SK-MEL-5 (cell line): Measurements from ENCODE around the gene TMEM9B. TPM values are rescaled to one million over a fixed set of nuclear protein-coding genes. Genes with fewer than 3 reads are reported as not detected.
"Not testable (repeated sequence)": the region's sequence is repeated elsewhere in the genome, so short reads cannot be mapped to it uniquely, and the experiment has no call there.

Experiments
- DNase-seq: peaks from one replicate; pipeline ENCODE4 v3.0.0-alpha.2; 2016; ENCODE audit warnings: low read depth, low spot score
- in situ Hi-C: cut with HindIII; loops from 2 replicates; pipeline ENCODE4 v1.10.0; 2016; ENCODE audit warnings: low sequenced_read_pairs, high pct_unique_total_duplicates, low pct_unique_long_range_greater_than_20kb
- total RNA-seq: library from RNA; depleted of rRNA; stranded (reverse); fragments of >200 nt; shearing (Covaris generic); gene quantifications from 2 replicates; pipeline ENCODE4 v1.2.3, GENCODE V29; 2014

TMEM9B gene
- total RNA-seq, 1 experiment from 2014 or later: 56.8 TPM

DNA sequence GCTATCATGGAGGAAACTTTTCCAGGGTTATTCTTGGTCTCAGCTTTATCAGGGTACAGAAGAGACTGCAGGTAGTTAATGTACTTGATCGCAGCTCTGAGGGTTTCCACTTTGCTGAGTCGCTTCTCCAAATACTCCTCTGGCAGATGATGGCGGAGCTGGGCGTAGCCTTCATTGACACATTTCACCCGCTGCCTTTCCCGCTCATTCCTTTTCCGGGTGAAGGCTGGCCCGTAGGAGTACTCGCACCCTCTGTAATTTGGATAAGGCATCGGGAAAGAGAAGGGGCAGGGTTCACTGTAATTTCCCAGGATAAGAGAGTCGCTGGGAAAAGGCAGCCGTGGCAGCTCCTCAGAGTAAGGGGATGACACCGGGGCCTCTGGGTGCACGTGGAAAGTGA lies 26.6 kb downstream of the TMEM9B start:
- in situ Hi-C loops: no loop called here

DNA sequence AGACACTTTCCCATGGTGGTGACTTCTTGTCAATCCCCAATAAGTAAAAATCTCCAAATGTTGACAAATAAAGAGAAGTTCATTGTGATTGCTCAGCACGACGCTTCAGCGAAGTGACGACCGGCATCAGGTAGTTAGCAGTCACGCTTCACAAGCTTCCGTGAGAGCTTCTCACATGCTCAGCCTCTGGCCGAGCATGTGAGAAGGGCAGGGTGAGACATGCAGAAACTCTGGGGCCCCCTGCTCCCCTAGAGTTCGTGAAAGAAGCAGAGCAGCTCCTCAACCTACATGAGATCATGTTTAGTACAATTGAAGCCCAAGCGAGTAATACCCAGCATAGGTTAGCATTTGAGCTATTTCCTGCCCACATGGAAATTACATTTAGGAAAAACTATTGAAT lies 27.1 kb downstream of the TMEM9B start:
- in situ Hi-C loops: no loop called here
- no peak for DNase-seq

More for the DNA sequence above, 26.6 kb downstream of the TMEM9B start:
- no peak for DNase-seq

DNA sequence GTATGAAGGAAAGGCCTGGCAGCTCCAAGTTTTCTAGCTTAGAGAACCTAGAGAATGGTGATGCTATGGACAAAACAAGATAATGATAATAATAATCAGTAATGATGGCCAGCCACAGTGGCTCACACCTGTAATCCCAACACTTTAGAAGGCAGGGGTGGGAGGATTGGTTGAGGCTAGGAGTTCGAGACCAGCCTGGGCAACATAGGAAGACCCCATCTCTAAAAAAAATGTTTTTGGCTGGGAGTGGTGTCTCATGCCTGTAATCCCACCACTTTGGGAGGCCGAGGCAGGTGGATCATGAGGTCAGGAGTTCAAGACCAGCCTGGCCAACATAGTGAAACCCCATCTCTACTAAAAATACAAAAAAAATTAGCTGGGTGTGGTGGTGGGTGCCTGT lies 28.5 kb downstream of the TMEM9B start:
- in situ Hi-C loops, DNase-seq: not testable (repeated sequence)

GRCh38 chr11:8934742-8935488 lies 29.3 kb downstream of the TMEM9B start:
- in situ Hi-C loops: no loop called here
- no peak for DNase-seq

DNA sequence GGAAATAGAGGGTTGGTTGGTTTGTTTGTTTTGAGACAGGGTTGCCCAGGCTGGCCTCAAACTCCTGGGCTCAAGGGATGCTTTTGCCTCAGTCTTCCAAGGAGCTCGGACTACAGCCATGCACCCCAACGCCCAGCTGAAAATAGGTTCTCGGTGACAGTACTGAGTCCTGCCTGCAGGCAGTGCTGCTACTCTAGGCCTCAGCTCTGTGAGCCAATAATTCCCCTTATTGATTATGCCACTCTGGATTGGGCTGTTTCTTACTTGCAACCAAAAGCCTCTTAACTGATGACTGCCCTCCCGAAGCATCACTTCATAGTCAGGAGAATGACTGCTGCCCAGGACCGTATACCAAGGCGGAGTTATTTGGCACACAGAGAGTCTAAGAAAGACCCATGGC lies 30.3 kb downstream of the TMEM9B start:
- no peak for DNase-seq
- in situ Hi-C loops: no loop called here

- no peak for DNase-seq
- in situ Hi-C loops: no loop called here
Observed at GRCh38 chr11:8932564-8933180, 31.6 kb downstream of the TMEM9B start, which contains the start of gene C11orf16. Gene C11orf16, minus strand, starts transcription at chr11:8932947. Its CDS starts 639 bp downstream, at chr11:8932308.

- in situ Hi-C loops: no loop called here
- no peak for DNase-seq
Observed at GRCh38 chr11:8930456-8931175, 33.6 kb downstream of the TMEM9B start.

DNA sequence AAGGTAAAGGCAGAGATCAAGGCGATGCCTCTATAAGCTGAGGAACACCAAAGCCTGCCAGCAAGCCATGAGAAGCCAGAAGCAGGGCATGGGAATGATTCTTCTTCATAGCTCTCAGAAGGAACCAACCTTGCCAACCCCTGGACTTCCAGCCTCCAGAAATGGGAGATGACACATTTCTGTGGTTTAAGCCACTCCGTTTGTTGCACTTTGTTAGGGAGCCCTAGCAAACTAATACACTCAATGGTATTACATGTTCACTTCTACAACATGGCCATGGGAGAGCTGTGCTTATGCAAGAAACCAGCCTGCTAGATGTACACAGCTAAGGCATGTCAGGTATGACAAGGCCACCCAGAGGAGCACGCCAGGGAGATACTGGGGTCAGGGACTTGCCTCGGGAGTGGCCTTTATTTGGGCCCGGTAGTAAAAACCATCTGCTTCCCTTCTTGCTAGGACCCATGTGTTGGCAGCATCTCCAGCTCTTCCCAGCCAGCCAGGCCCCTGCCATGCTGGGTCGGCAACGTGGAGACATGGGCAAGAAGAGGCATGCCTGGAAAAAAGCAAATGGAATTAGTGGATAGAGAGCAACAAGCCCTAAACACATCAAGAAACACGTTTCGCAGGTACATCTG lies 35.1 kb downstream of the TMEM9B start:
- in situ Hi-C loops: no loop called here
- no peak for DNase-seq

DNA sequence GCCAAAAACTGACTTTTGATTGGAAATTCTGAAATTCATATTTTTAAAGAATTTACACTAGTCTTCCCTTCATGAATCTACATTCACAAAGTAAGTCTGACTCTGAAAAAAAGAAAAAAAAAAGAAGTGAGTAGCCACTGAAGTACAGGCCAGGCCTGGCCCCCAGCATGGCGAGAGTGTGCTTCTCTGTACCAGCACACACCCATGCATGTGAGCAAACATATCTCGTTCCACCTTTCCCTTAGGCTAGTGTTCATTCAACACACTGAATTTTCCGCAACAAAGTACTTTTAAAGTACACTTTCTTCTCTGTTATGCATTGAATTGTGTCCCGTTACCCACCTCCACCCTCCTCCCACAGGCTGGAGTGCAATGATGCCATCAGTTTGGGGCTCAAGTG lies 36.0 kb downstream of the TMEM9B start:
- DNase-seq: no peak
- in situ Hi-C loops: no loop called here

- in situ Hi-C loops: no loop called here
- DNase-seq: no peak
Observed at GRCh38 chr11:8927233-8927632, 37.0 kb downstream of the TMEM9B start.

GRCh38 chr11:8926236-8926635 lies 38.0 kb downstream of the TMEM9B start:
- in situ Hi-C loops: no loop called here
- no peak for DNase-seq

DNA sequence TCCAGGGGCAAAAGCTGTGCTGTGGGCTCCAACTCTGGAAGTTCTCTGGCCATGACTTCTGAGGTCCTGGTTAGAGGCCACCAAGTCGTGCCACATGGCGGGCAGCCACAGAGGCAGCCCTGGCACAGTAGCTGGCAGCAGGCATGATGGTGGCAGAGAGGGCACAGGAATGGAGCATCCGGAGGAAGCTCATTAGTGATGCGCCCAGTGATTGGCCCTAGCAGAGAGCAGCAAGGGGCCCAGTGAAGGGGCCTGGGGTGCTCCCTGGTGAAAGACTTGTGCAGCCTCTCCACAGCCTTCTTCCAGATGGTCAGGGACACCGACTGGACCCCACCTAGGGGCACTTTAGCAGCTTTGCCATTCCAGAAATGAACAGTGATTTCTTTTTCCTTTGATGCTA lies 38.5 kb downstream of the TMEM9B start:
- in situ Hi-C loops: no loop called here
- DNase-seq: no peak

DNA sequence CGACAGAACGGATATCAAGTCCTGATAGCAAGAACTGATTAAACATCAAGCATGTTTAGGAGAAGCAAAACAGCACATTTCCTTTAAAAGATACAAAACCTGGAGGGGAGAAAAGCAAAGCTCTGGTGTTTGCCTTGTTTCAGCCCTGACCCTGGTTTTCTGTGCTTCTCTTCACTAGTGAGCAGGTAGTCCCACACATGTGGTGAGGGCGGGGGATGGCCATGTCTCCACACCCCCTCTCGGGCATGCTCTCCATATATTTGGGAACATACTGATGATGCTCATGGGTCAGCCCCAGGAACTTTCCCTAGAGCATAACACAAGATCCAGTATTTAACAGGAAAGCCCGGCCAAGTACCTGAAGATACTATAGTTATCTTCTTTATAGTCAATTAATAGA lies 41.6 kb downstream of the TMEM9B start:
- DNase-seq: no peak
- in situ Hi-C loops: no loop called here

DNA sequence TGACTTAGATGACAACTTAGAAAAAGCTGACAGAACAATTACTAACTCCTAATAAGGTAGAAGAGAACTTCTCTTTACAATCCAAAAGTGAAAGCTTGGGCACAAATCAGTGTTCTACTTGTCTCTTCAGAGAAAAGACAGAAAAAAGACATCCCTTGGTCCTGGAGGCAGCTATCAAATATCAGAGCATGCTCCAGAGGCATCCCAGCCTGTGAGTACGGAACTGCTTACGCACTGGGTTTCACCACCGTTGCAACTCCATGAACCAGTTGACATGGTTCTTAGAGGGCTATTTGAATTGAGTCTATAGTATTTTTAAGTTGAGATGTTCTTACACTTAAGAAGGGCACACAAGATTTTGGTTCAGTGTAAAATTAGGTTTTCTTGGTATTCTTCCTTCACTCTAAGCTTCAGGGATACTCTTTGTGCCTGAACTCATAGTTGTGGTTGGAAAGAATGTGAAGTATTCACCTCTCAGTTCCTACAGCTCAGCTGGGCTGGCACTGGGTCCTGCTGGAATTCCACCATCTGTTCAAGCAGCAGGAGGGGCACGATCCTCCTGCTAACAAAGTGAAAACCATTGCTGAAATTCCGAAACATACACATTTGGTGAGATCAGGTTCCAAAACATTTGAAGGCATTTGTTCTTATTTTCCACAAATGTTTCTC lies 47.0 kb downstream of the TMEM9B start:
- peak; percentile 28 for DNase-seq
- in situ Hi-C loops: no loop called here

DNA sequence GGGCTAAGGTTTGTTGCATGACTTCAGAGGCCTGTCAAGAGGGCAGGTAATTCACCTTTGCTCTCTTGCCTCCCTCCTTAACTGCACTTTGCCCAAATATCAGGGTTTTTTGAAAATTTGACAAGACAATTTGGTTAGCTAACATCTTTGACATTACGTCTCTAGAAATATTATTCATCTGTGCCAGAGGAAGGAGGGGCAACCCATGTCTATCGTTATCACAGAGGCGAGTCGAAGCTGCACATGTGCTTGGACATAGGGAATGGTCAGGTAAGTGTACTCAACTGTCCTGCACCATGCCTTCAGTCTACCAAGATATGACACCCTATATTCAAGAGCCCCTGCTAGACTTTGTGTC lies 49.6 kb downstream of the TMEM9B start:
- in situ Hi-C loops: no loop called here
- no peak for DNase-seq

- in situ Hi-C loops: no loop called here
- DNase-seq: peak; percentile 57
Observed at GRCh38 chr11:8913961-8914660, 50.1 kb downstream of the TMEM9B start.
